Spleen (tissue), 11 donors: ENCODE data around the gene FAT4. TPM values are rescaled to one million over a fixed set of nuclear protein-coding genes. Genes with fewer than 3 reads are reported as not detected.

ENCODE experiments used
- DNase-seq: peaks from one replicate; pipeline ENCODE4 v3.0.0-alpha.2; 2020
- H3K27ac ChIP-seq, 8 donors: fragments of 200-600 bp; sonication (generic) in 7 of 8; 1 replicate in 4 of 8; 2 replicates in 4 of 8; pipeline versions ENCODE4 v1.5.0 to v1.8.0; 2016 to 2021; ENCODE audit warnings: inconsistent platforms in 4 of 8, mild to moderate bottlenecking in 4 of 8, moderate library complexity in 1 of 8
- H3K27me3 ChIP-seq, 7 donors: fragments of 200-600 bp; sonication (generic) in 6 of 7; replicated peaks in 1 of 7; 1 replicate in 4 of 7; 2 replicates in 3 of 7; pipeline versions ENCODE4 v1.5.0 to v1.8.0; 2016 to 2021; ENCODE audit warnings: inconsistent platforms in 3 of 7, mild to moderate bottlenecking in 1 of 7
- H3K36me3 ChIP-seq, 6 donors: fragments of 200-600 bp; sonication (generic) in 5 of 6; 1 replicate in 4 of 6; 2 replicates in 2 of 6; pipeline versions ENCODE4 v1.5.0 to v1.8.0; 2016 to 2021; ENCODE audit warnings: inconsistent platforms in 2 of 6
- H3K4me1 ChIP-seq, 6 donors: fragments of 200-600 bp; sonication (generic) in 5 of 6; 1 replicate in 3 of 6; 2 replicates in 3 of 6; pipeline versions ENCODE4 v1.5.0 to v1.8.0; 2016 to 2021; ENCODE audit warnings: inconsistent platforms in 3 of 6
- H3K4me3 ChIP-seq, 8 donors: fragments of 200-600 bp; sonication (generic) in 7 of 8; 1 replicate in 4 of 8; 2 replicates in 4 of 8; pipeline versions ENCODE4 v1.5.0 to v1.8.0; 2016 to 2021; ENCODE audit warnings: inconsistent platforms in 4 of 8, mild to moderate bottlenecking in 4 of 8, moderate library complexity in 2 of 8
- H3K9me3 ChIP-seq, 8 donors: fragments of 200-600 bp; sonication (generic) in 7 of 8; 1 replicate in 4 of 8; 2 replicates in 4 of 8; pipeline versions ENCODE4 v1.5.0 to v1.8.0; 2016 to 2021; ENCODE audit warnings: inconsistent platforms in 4 of 8
- CTCF ChIP-seq, 11 experiments: fragments of 200-600 bp in 7 of 11; fragments of 450-650 bp in 4 of 11; sonication (generic) in 4 of 11; IDR thresholded peaks in 8 of 11; conservative IDR thresholded peaks in 3 of 11; 1 replicate in 7 of 11; 2 replicates in 4 of 11; pipeline versions ENCODE4 v1.4.0 to v1.8.0; 2016 to 2021; ENCODE audit warnings: antibody characterized with exemption in 11 of 11, inconsistent platforms in 4 of 11, mild to moderate bottlenecking in 1 of 11
- POLR2A ChIP-seq, 3 donors: fragments of 450-650 bp; IDR thresholded peaks; one replicate each; pipeline ENCODE4 v1.5.1; 2017; ENCODE audit warnings: antibody characterized with exemption in 3 of 3, mild to moderate bottlenecking in 1 of 3
- POLR2AphosphoS5 ChIP-seq, 3 donors: sonication (generic); formaldehyde crosslinking; IDR thresholded peaks; one replicate each; pipeline ENCODE4 v1.5.1; 2017; ENCODE audit warnings: antibody characterized with exemption in 3 of 3
- WGBS, 5 donors: extraction: QIAGEN DNeasy Blood & Tissue Kit in 3 of 5; methylation state at CpG; one replicate each; pipeline versions ENCODE4 v1.1.5 to v1.1.7; 2013 to 2018; 5-methylcytosine and 5-hydroxymethylcytosine counted together
- intact Hi-C: fragments of 100-400 bp; cut with DNase I; formaldehyde crosslinking; loops from one replicate; pipeline ENCODE4 v1.15.0; 2023; ENCODE audit warnings: low total_unique reads
- polyA plus RNA-seq, 3 donors: library from polyadenylated mRNA; stranded (reverse); fragments of 200-250 nt; gene quantifications; one replicate each; pipeline ENCODE4 v1.2.1, GENCODE V29; 2013
- total RNA-seq, 7 donors: library from RNA; depleted of rRNA in 3 of 7; stranded (reverse); fragments of >200 nt in 3 of 7; fragmentation: NEBNext Ultra II Directional in 4 of 7; extraction: Animal tissue kit (Norgen Biotek cat#: 25700) in 4 of 7; gene quantifications; one replicate each; pipeline versions ENCODE4 v1.1.0 to v1.2.1, GENCODE V29; 2016 to 2021
- donor health status: healthy with polysubstance abuse.
- donor health status: DM: no; HTN: no; CAD: no; lungs with moderate emphysema.
- donor health status: DM: no; HTN: no; CAD: no.
- donor health status: Bipolar disorder and iron deficiency.
- donor health status: healthy.
- donor health status: DM: no; HTN: no; CAD: no.
- donor health status: DM: yes; HTN: yes; CAD: no.

The FAT4 gene
- total and polyA plus RNA-seq, 10 donors: 0.24 to 41.2 (median 18.2) TPM

- Histone ChIP-seq H3K27me3 (peaks cover 0 to 67% (median 30%) of the 10 kb centered on the region in 7 donors), H3K36me3 (no peaks in the 10 kb centered on the region), H3K27ac (peak overlapping the region in 6 of 8 donors; percentile 83 to 92 (median 88)), H3K9me3 (no peaks in the 10 kb centered on the region), H3K4me1 (peaks cover 4 to 55% (median 28%) of the 10 kb centered on the region in 6 donors), H3K4me3 (peak overlapping the region in 7 of 8 donors; percentile 55 to 82 (median 61))
- no peak for DNase-seq
- no peak for TF ChIP-seq POLR2AphosphoS5 (IDR thresholded peaks at IDR 0.05)
- no peak for TF ChIP-seq POLR2A (IDR thresholded peaks at IDR 0.05)
- no peak for TF ChIP-seq CTCF (IDR thresholded peaks at IDR 0.05 in 8 of 11, conservative IDR thresholded peaks at IDR 0.05 in 3 of 11)
- intact Hi-C loops: loop anchor here (5.0 kb wide), 1 partner anchor 438 kb away; no protein-coding TSS in a partner anchor
- 11 to 20% (median 13%) methylated on average over 7 of the region's 7 CpGs for WGBS, 5 donors
Observed at GRCh38 chr4:125313989-125314667, 627 bp upstream of the FAT4 start.

- Histone ChIP-seq H3K27me3 (peaks cover 0 to 59% (median 30%) of the 10 kb centered on the region in 7 donors), H3K4me1 (peaks cover 4 to 56% (median 28%) of the 10 kb centered on the region in 6 donors), H3K36me3 (no peaks in the 10 kb centered on the region), H3K9me3 (no peaks in the 10 kb centered on the region), H3K27ac (peak overlapping the region; percentile 69 to 92 (median 86)), H3K4me3 (peak overlapping the region; percentile 55 to 82 (median 63))
- TF ChIP-seq CTCF (IDR thresholded peaks at IDR 0.05 in 8 of 11, conservative IDR thresholded peaks at IDR 0.05 in 3 of 11): peak in 2 of 11 experiments; percentile 11 to 24
- TF ChIP-seq POLR2AphosphoS5 (IDR thresholded peaks at IDR 0.05): no peak
- DNase-seq: peak; percentile 79
- 1 to 2% (median 1%) methylated on average over 48 to 51 of the region's 51 CpGs for WGBS, 5 donors
- intact Hi-C loops: no loop called here
Observed at GRCh38 chr4:125315576-125316400, 1.0 kb downstream of the FAT4 start.

- TF ChIP-seq CTCF (IDR thresholded peaks at IDR 0.05 in 8 of 11, conservative IDR thresholded peaks at IDR 0.05 in 3 of 11) (no peak), POLR2AphosphoS5 (IDR thresholded peaks at IDR 0.05) (peak in 1 of 3 donors; percentile 34)
- Histone ChIP-seq H3K4me1 (peaks cover 4 to 56% (median 28%) of the 10 kb centered on the region in 6 donors), H3K36me3 (no peaks in the 10 kb centered on the region), H3K27me3 (peaks cover 0 to 59% (median 30%) of the 10 kb centered on the region in 7 donors), H3K4me3 (peak overlapping the region; percentile 55 to 82 (median 63)), H3K9me3 (no peaks in the 10 kb centered on the region), H3K27ac (peak overlapping the region in 7 of 8 donors; percentile 83 to 92 (median 87))
- intact Hi-C loops: no loop called here
- peak; percentile 78 for DNase-seq
- WGBS, 5 donors: 0 to 6% (median 1%) methylated on average over 3 to 25 of the region's 25 CpGs
Observed at GRCh38 chr4:125316401-125316790, 1.6 kb downstream of the FAT4 start.
